Ishikawa (cell line): ENCODE results near the gene TMEM266.

Experiments used
- CEBPB ChIP-seq: IDR thresholded peaks from 2 replicates; pipeline ENCODE4 v1.6.1; 2012
- CREB1 ChIP-seq: IDR thresholded peaks from 2 replicates; pipeline ENCODE4 v1.6.1; 2012; ENCODE audit warnings: low read depth
- EGR1 ChIP-seq: IDR thresholded peaks from 2 replicates; pipeline ENCODE4 v1.6.1; 2012
- EP300 ChIP-seq: IDR thresholded peaks from 2 replicates; pipeline ENCODE4 v1.6.1; 2012; ENCODE audit warnings: borderline replicate concordance
- FOXM1 ChIP-seq: IDR thresholded peaks from 2 replicates; pipeline ENCODE4 v1.6.1; 2012; ENCODE audit warnings: low read depth, borderline replicate concordance
- MAX ChIP-seq: IDR thresholded peaks from 2 replicates; pipeline ENCODE4 v1.6.1; 2012
- NFIC ChIP-seq: IDR thresholded peaks from 2 replicates; pipeline ENCODE4 v1.6.1; 2012
- RAD21 ChIP-seq: IDR thresholded peaks from 2 replicates; pipeline ENCODE4 v1.6.1; 2012; ENCODE audit warnings: low read depth
- TAF1 ChIP-seq: IDR thresholded peaks from 2 replicates; pipeline ENCODE4 v1.6.1; 2012; ENCODE audit warnings: low read depth, mild to moderate bottlenecking
- TCF12 ChIP-seq: IDR thresholded peaks from 2 replicates; pipeline ENCODE4 v1.6.1; 2012; ENCODE audit warnings: low read depth
- TEAD4 ChIP-seq: IDR thresholded peaks from 2 replicates; pipeline ENCODE4 v1.6.1; 2012
- YY1 ChIP-seq: IDR thresholded peaks from 2 replicates; pipeline ENCODE4 v1.6.1; 2012; ENCODE audit warnings: low read depth
- ZBTB7A ChIP-seq: IDR thresholded peaks from 2 replicates; pipeline ENCODE4 v1.6.1; 2012; ENCODE audit warnings: low read depth
- TF ChIP-seq, protein P1 (sequence below): IDR thresholded peaks from 2 replicates; pipeline ENCODE4 v1.6.1; 2012
- TF ChIP-seq, protein P2 (sequence below): IDR thresholded peaks from 2 replicates; pipeline ENCODE4 v1.6.1; 2012; ENCODE audit warnings: low read depth, mild to moderate bottlenecking

TMEM266 gene

DNA sequence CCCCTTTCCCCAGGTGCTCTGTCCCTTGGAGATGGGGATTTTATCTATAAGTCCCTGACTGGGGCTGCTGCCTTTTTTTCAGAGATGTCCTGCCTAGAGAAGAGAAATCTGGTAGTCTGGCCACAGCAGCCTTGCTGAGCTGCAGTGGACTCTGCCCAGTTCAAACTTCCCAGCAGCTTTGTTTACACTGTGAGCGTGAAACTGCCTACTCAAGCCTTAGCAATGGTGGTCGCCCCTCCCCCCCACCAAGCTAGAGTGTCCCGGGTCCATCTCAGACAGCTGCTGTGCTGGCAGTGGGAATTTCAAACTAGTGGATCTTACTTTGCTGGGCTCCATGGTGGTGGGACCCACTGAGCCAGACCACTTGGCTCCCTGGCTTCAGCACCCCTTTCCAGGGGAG lies 38.9 kb downstream of the TMEM266 start:
- TF ChIP-seq RAD21 = no peak
- no peak for TF ChIP-seq CEBPB
- no peak for TF ChIP-seq TEAD4
- TF ChIP-seq EGR1 = no peak
- no peak for TF ChIP-seq CREB1
- TF ChIP-seq, protein P1, sequence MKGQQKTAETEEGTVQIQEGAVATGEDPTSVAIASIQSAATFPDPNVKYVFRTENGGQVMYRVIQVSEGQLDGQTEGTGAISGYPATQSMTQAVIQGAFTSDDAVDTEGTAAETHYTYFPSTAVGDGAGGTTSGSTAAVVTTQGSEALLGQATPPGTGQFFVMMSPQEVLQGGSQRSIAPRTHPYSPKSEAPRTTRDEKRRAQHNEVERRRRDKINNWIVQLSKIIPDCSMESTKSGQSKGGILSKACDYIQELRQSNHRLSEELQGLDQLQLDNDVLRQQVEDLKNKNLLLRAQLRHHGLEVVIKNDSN = no peak

DNA sequence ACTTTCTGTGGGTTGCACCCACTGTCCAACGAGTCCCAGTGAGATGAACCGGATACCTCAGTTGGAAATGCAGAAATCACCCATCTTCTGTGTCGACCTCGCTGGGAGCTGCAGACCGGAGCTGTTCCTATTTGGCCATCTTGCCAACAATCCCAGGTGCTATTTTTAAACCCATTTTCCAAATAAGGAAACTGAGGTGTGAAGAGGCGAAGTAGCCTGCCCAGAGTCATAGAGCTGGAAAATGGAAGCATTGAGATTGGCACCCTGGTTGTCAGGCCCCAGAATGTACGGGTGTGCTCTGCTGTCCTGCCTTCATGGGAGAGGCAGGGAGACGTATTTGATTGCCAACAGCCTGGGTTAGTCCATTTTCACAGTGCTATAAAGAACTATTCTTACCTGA lies 39.6 kb downstream of the TMEM266 start:
- TF ChIP-seq, protein P2, sequence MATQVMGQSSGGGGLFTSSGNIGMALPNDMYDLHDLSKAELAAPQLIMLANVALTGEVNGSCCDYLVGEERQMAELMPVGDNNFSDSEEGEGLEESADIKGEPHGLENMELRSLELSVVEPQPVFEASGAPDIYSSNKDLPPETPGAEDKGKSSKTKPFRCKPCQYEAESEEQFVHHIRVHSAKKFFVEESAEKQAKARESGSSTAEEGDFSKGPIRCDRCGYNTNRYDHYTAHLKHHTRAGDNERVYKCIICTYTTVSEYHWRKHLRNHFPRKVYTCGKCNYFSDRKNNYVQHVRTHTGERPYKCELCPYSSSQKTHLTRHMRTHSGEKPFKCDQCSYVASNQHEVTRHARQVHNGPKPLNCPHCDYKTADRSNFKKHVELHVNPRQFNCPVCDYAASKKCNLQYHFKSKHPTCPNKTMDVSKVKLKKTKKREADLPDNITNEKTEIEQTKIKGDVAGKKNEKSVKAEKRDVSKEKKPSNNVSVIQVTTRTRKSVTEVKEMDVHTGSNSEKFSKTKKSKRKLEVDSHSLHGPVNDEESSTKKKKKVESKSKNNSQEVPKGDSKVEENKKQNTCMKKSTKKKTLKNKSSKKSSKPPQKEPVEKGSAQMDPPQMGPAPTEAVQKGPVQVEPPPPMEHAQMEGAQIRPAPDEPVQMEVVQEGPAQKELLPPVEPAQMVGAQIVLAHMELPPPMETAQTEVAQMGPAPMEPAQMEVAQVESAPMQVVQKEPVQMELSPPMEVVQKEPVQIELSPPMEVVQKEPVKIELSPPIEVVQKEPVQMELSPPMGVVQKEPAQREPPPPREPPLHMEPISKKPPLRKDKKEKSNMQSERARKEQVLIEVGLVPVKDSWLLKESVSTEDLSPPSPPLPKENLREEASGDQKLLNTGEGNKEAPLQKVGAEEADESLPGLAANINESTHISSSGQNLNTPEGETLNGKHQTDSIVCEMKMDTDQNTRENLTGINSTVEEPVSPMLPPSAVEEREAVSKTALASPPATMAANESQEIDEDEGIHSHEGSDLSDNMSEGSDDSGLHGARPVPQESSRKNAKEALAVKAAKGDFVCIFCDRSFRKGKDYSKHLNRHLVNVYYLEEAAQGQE = no peak
- TF ChIP-seq YY1 (no peak), MAX (no peak), EP300 (no peak), CREB1 (no peak), EGR1 (no peak), RAD21 (no peak), TEAD4 (no peak), ZBTB7A (no peak), FOXM1 (no peak), NFIC (no peak), TAF1 (no peak), CEBPB (no peak), TCF12 (no peak)
- TF ChIP-seq, protein P1 = no peak

GRCh38 chr15:76100361-76100760 lies 40.6 kb downstream of the TMEM266 start:
- no peak for TF ChIP-seq CEBPB
- TF ChIP-seq MAX = no peak
- no peak for TF ChIP-seq TEAD4
- TF ChIP-seq EGR1 = no peak
- no peak for TF ChIP-seq ZBTB7A
- TF ChIP-seq YY1 = no peak
- TF ChIP-seq, protein P2 = no peak
- TF ChIP-seq, protein P1 = no peak
- no peak for TF ChIP-seq CREB1
- no peak for TF ChIP-seq RAD21
- TF ChIP-seq FOXM1 = no peak
- no peak for TF ChIP-seq TAF1
- no peak for TF ChIP-seq TCF12
- no peak for TF ChIP-seq EP300
- TF ChIP-seq NFIC = no peak

DNA sequence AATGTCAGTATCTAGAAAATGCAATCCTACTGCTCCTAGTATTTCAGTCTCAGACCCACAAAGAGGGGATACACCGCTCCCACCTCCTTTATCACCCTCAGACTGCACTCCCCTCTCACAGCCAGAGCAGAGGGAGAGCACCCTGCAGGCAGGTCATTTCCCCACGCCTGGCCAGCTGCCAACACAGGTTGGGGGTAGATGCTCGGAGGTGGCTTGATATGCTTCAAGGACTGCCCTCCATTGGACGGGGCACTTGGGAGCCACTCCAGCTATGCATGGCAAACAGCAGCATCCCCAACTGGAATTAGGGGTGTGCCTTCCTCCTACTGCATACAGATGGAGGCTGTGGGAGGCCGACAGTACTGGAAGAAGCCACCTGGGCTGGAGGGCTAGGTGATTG lies 41.9 kb downstream of the TMEM266 start:
- TF ChIP-seq RAD21 (no peak), MAX (no peak), ZBTB7A (no peak), TEAD4 (no peak), TCF12 (no peak), EP300 (no peak), CREB1 (no peak), TAF1 (no peak), NFIC (no peak), EGR1 (no peak), CEBPB (no peak), FOXM1 (no peak), YY1 (no peak)
- TF ChIP-seq, protein P2 = no peak
- TF ChIP-seq, protein P1 = no peak
